Mesothelial cell of epicardium (in vitro differentiated cells): ENCODE results near the gene DOCK4. TPM values are rescaled to one million over a fixed set of nuclear protein-coding genes. Genes with fewer than 3 reads are reported as not detected.
"Not testable (repeated sequence)": the region's sequence is repeated elsewhere in the genome, so short reads cannot be mapped to it uniquely, and the experiment has no call there.

ENCODE experiments used
- DNase-seq, 2 experiments: peaks; one replicate each; pipeline ENCODE4 v3.0.0; 2021; ENCODE audit warnings: low spot score in 2 of 2; ENCODE audit not compliant: unreplicated experiment in 2 of 2
- H3K27ac Mint-ChIP-seq: 2 replicates; pipeline ENCODE4 v1.8.0; 2021; ENCODE audit warnings: mixed read lengths
- H3K27me3 Mint-ChIP-seq: 2 replicates; pipeline ENCODE4 v1.8.0; 2021; ENCODE audit warnings: low read depth, mixed read lengths
- H3K36me3 Mint-ChIP-seq: 2 replicates; pipeline ENCODE4 v1.8.0; 2021; ENCODE audit warnings: mixed read lengths
- H3K4me1 Mint-ChIP-seq: 2 replicates; pipeline ENCODE4 v1.8.0; 2021; ENCODE audit warnings: mixed read lengths
- H3K4me3 Mint-ChIP-seq: 2 replicates; pipeline ENCODE4 v1.8.0; 2021; ENCODE audit warnings: mild to moderate bottlenecking, moderate library complexity, mixed read lengths
- H3K9me3 Mint-ChIP-seq: 2 replicates; pipeline ENCODE4 v1.8.0; 2021; ENCODE audit warnings: mixed read lengths
- CTCF ChIP-seq: fragments of 200-600 bp; sonication (generic); IDR thresholded peaks from one replicate; pipeline ENCODE4 v1.5.0; 2021; ENCODE audit warnings: antibody characterized with exemption; ENCODE audit not compliant: unreplicated experiment
- total RNA-seq: library from RNA; stranded (reverse); gene quantifications from 3 replicates; pipeline ENCODE4 v1.2.1, GENCODE V29; 2021

Gene DOCK4
- total RNA-seq, 1 donor from 2014 or later = 27.7 TPM

- Mint-ChIP-seq H3K36me3 (peaks cover 3% of the 10 kb centered on the region), H3K9me3 (peaks cover 4% of the 10 kb centered on the region), H3K4me3 (no peak overlapping the region), H3K27ac (no peak overlapping the region), H3K27me3 (no peaks in the 10 kb centered on the region), H3K4me1 (peaks cover 29% of the 10 kb centered on the region)
- no peak for DNase-seq
- TF ChIP-seq CTCF = no peak
These were observed 75.3 kb downstream of the DOCK4 start for GRCh38 chr7:112130729-112131410.

GRCh38 chr7:112129655-112130323, 76.4 kb downstream of the DOCK4 start:
- H3K4me3 Mint-ChIP-seq = no peak overlapping the region
- peaks cover 3% of the 10 kb centered on the region for H3K36me3 Mint-ChIP-seq
- no peak overlapping the region for H3K27ac Mint-ChIP-seq
- H3K9me3 Mint-ChIP-seq = peaks cover 4% of the 10 kb centered on the region
- no peak for TF ChIP-seq CTCF
- H3K4me1 Mint-ChIP-seq = peaks cover 26% of the 10 kb centered on the region
- H3K27me3 Mint-ChIP-seq = no peaks in the 10 kb centered on the region
- DNase-seq = no peak

GRCh38 chr7:112128461-112129425, 77.5 kb downstream of the DOCK4 start:
- not testable (repeated sequence) for H3K36me3 Mint-ChIP-seq

GRCh38 chr7:112128041-112128440, 78.2 kb downstream of the DOCK4 start:
- not testable (repeated sequence) for H3K9me3 Mint-ChIP-seq, DNase-seq, H3K4me3 Mint-ChIP-seq, H3K27ac Mint-ChIP-seq, H3K36me3 Mint-ChIP-seq, H3K27me3 Mint-ChIP-seq
- peaks cover 26% of the 10 kb centered on the region for H3K4me1 Mint-ChIP-seq

More at GRCh38 chr7:112128461-112129425, 77.5 kb downstream of the DOCK4 start:
- H3K27me3 Mint-ChIP-seq, DNase-seq, H3K27ac Mint-ChIP-seq, H3K4me3 Mint-ChIP-seq, H3K9me3 Mint-ChIP-seq: not testable (repeated sequence)
- H3K4me1 Mint-ChIP-seq = peaks cover 26% of the 10 kb centered on the region

- Mint-ChIP-seq H3K36me3 (peaks cover 3% of the 10 kb centered on the region), H3K27me3 (no peaks in the 10 kb centered on the region), H3K4me3 (no peak overlapping the region), H3K27ac (no peak overlapping the region), H3K4me1 (peaks cover 5% of the 10 kb centered on the region), H3K9me3 (peaks cover 4% of the 10 kb centered on the region)
- DNase-seq = no peak
- TF ChIP-seq CTCF = no peak
These were observed 80.9 kb downstream of the DOCK4 start for GRCh38 chr7:112125250-112125649.

GRCh38 chr7:112124061-112124766, 82.0 kb downstream of the DOCK4 start:
- peaks cover 4% of the 10 kb centered on the region for H3K9me3 Mint-ChIP-seq
- DNase-seq = no peak
- H3K4me3 Mint-ChIP-seq = no peak overlapping the region
- H3K27me3 Mint-ChIP-seq = no peaks in the 10 kb centered on the region
- H3K36me3 Mint-ChIP-seq = peaks cover 3% of the 10 kb centered on the region
- H3K4me1 Mint-ChIP-seq = peaks cover 2% of the 10 kb centered on the region
- H3K27ac Mint-ChIP-seq = no peak overlapping the region
- TF ChIP-seq CTCF = no peak
